Tibial artery (tissue), 4 donors: ENCODE results near the gene DPP10.
A peak's percentile ranks its signal among the peaks of the same experiment; 100 is the strongest.

Source experiments
- DNase-seq, 2 donors: peaks; one replicate each; pipeline ENCODE4 v3.0.0-alpha.2; 2019
- H3K27ac ChIP-seq, 2 donors: fragments of 200-600 bp; sonication (generic) in 1 of 2; 1 replicate in 1 of 2; 2 replicates in 1 of 2; pipeline ENCODE4 v1.5.1; 2018 to 2019; ENCODE audit warnings: mild to moderate bottlenecking in 1 of 2
- H3K27me3 ChIP-seq, 2 donors: fragments of 200-600 bp; sonication (generic) in 1 of 2; one replicate each; pipeline versions ENCODE4 v1.5.1 to v1.6.0; 2016 to 2019
- H3K36me3 ChIP-seq, 3 donors: fragments of 200-600 bp; sonication (generic) in 2 of 3; one replicate each; pipeline ENCODE4 v1.5.1; 2016 to 2019; ENCODE audit warnings: mild to moderate bottlenecking in 2 of 3
- H3K4me1 ChIP-seq, 4 donors: fragments of 200-600 bp; sonication (generic) in 2 of 4; 1 replicate in 3 of 4; 2 replicates in 1 of 4; pipeline ENCODE4 v1.5.1; 2016 to 2019
- H3K4me3 ChIP-seq, 2 donors: fragments of 200-600 bp; sonication (generic) in 1 of 2; 1 replicate in 1 of 2; 2 replicates in 1 of 2; pipeline ENCODE4 v1.5.1; 2018 to 2019; ENCODE audit warnings: mild to moderate bottlenecking in 2 of 2
- H3K9me3 ChIP-seq, 3 donors: fragments of 200-600 bp; sonication (generic) in 1 of 3; one replicate each; pipeline ENCODE4 v1.5.1; 2016 to 2019
- CTCF ChIP-seq, 2 experiments: fragments of 200-600 bp in 1 of 2; fragments of 450-650 bp in 1 of 2; IDR thresholded peaks; one replicate each; pipeline ENCODE4 v1.5.1; 2017 to 2019; ENCODE audit warnings: antibody characterized with exemption in 2 of 2, mild to moderate bottlenecking in 1 of 2, moderate library complexity in 1 of 2
- intact Hi-C: fragments of 100-400 bp; cut with DNase I; formaldehyde crosslinking; loops from one replicate; pipeline ENCODE4 v1.15.0; 2023; ENCODE audit warnings: low total_unique reads

The DPP10 gene

GRCh38 chr2:114553027-114553426, 110.6 kb downstream of the DPP10 start:
- H3K9me3 ChIP-seq: no peaks in the 10 kb centered on the region
- no peaks in the 10 kb centered on the region for H3K36me3 ChIP-seq
- no peak for TF ChIP-seq CTCF (IDR thresholded peaks at IDR 0.05)
- no peak overlapping the region for H3K27ac ChIP-seq
- H3K4me3 ChIP-seq: no peak overlapping the region
- H3K27me3 ChIP-seq: no peaks in the 10 kb centered on the region
- intact Hi-C loops: loop anchor here (10.0 kb wide), 1 partner anchor 568 kb away; no protein-coding TSS in a partner anchor
- no peak for DNase-seq
- no peaks in the 10 kb centered on the region for H3K4me1 ChIP-seq

GRCh38 chr2:114569166-114569565, 126.7 kb downstream of the DPP10 start:
- Histone ChIP-seq H3K27ac (no peak overlapping the region), H3K4me3 (no peak overlapping the region), H3K27me3 (no peaks in the 10 kb centered on the region), H3K9me3 (no peaks in the 10 kb centered on the region), H3K4me1 (no peaks in the 10 kb centered on the region), H3K36me3 (no peaks in the 10 kb centered on the region)
- DNase-seq: no peak
- intact Hi-C loops: no loop called here
- TF ChIP-seq CTCF (IDR thresholded peaks at IDR 0.05): no peak

GRCh38 chr2:114577657-114578056, 135.2 kb downstream of the DPP10 start:
- intact Hi-C loops: no loop called here
- no peak overlapping the region for H3K4me3 ChIP-seq
- no peaks in the 10 kb centered on the region for H3K36me3 ChIP-seq
- no peaks in the 10 kb centered on the region for H3K9me3 ChIP-seq
- H3K27ac ChIP-seq: no peak overlapping the region
- peaks cover 0 to 15% (median 2%) of the 10 kb centered on the region in 4 donors for H3K4me1 ChIP-seq
- H3K27me3 ChIP-seq: no peaks in the 10 kb centered on the region
- no peak for TF ChIP-seq CTCF (IDR thresholded peaks at IDR 0.05)
- DNase-seq: no peak

GRCh38 chr2:114579542-114579941, 137.1 kb downstream of the DPP10 start:
- DNase-seq: no peak
- Histone ChIP-seq H3K4me1 (peaks cover 0 to 15% (median 2%) of the 10 kb centered on the region in 4 donors), H3K9me3 (no peaks in the 10 kb centered on the region), H3K36me3 (no peaks in the 10 kb centered on the region), H3K27me3 (no peaks in the 10 kb centered on the region), H3K4me3 (no peak overlapping the region), H3K27ac (peak overlapping the region; percentile 31 to 40)
- TF ChIP-seq CTCF (IDR thresholded peaks at IDR 0.05): no peak
- intact Hi-C loops: no loop called here

- no peak overlapping the region for H3K27ac ChIP-seq
- H3K9me3 ChIP-seq: no peaks in the 10 kb centered on the region
- H3K36me3 ChIP-seq: no peaks in the 10 kb centered on the region
- intact Hi-C loops: no loop called here
- no peak for TF ChIP-seq CTCF (IDR thresholded peaks at IDR 0.05)
- H3K4me3 ChIP-seq: no peak overlapping the region
- H3K27me3 ChIP-seq: no peaks in the 10 kb centered on the region
- peaks cover 0 to 15% (median 2%) of the 10 kb centered on the region in 4 donors for H3K4me1 ChIP-seq
- no peak for DNase-seq
Measured at GRCh38 chr2:114580691-114581090, 138.2 kb downstream of the DPP10 start.

GRCh38 chr2:114598329-114598728, 155.9 kb downstream of the DPP10 start:
- Histone ChIP-seq H3K27me3 (no peaks in the 10 kb centered on the region), H3K9me3 (no peaks in the 10 kb centered on the region), H3K4me1 (no peaks in the 10 kb centered on the region), H3K27ac (no peak overlapping the region), H3K36me3 (no peaks in the 10 kb centered on the region), H3K4me3 (no peak overlapping the region)
- no peak for DNase-seq
- TF ChIP-seq CTCF (IDR thresholded peaks at IDR 0.05): no peak
- intact Hi-C loops: no loop called here
